Right atrium auricular region (tissue), 2 donors: ENCODE results near the gene SPATA46. TPM values are rescaled to one million over a fixed set of nuclear protein-coding genes. Genes with fewer than 3 reads are reported as not detected.

ENCODE experiments used
- DNase-seq: peaks from one replicate; pipeline ENCODE4 v3.0.0-alpha.2; 2019; ENCODE audit warnings: low spot score
- H3K27ac ChIP-seq, 2 donors: fragments of 200-600 bp; sonication (generic); 1 replicate in 1 of 2; 2 replicates in 1 of 2; pipeline ENCODE4 v1.5.1; 2016 to 2019
- H3K27me3 ChIP-seq, 2 donors: fragments of 200-600 bp; sonication (generic); one replicate each; pipeline versions ENCODE4 v1.5.1 to v1.6.0; 2017 to 2019
- H3K36me3 ChIP-seq: fragments of 200-600 bp; sonication (generic); one replicate; pipeline ENCODE4 v1.5.1; 2016
- H3K4me1 ChIP-seq, 2 donors: fragments of 200-600 bp; sonication (generic); one replicate each; pipeline versions ENCODE4 v1.5.1 to v1.6.0; 2017 to 2019
- H3K4me3 ChIP-seq, 2 donors: fragments of 200-600 bp; sonication (generic); 1 replicate in 1 of 2; 2 replicates in 1 of 2; pipeline ENCODE4 v1.5.1; 2017 to 2019; ENCODE audit warnings: mild to moderate bottlenecking in 1 of 2, moderate library complexity in 1 of 2
- H3K9me3 ChIP-seq, 2 donors: fragments of 200-600 bp; sonication (generic); one replicate each; pipeline ENCODE4 v1.5.1; 2019
- total RNA-seq, 2 donors: library from RNA; depleted of rRNA; stranded (reverse); fragments of >200 nt; gene quantifications; one replicate each; pipeline ENCODE4 v1.1.0, GENCODE V29; 2016
- TF ChIP-seq, protein P1 (sequence below), 2 donors: fragments of 200-600 bp; sonication (generic); IDR thresholded peaks; one replicate each; pipeline ENCODE4 v1.5.1; 2019; ENCODE audit warnings: antibody characterized with exemption in 2 of 2

SPATA46 gene
- total RNA-seq, 2 donors from 2014 or later = not detected

DNA sequence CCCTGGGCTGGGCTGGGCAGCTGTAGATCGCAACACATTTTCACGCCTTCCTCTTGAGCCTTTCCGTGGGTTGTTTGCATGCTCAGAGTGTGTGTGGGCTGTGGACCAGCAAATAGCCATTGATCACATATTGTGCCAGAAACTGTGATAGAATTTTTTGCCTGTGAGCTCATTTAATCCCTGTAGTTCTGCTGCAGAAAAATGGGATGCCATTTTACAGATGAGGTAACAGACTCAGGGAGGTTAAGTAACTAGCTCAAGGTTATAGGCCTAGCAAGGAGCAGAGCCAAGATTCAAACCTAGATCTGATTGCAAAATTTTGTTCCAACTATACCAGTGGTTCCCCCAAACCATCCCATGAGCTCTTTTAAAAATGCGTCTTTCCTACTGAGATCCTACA, 10.5 kb downstream of the SPATA46 start:
- Histone ChIP-seq H3K4me1 (no peaks in the 10 kb centered on the region), H3K4me3 (no peak overlapping the region), H3K27me3 (no peaks in the 10 kb centered on the region), H3K27ac (no peak overlapping the region), H3K36me3 (no peaks in the 10 kb centered on the region), H3K9me3 (no peaks in the 10 kb centered on the region)
- DNase-seq = no peak
- TF ChIP-seq, protein P1, sequence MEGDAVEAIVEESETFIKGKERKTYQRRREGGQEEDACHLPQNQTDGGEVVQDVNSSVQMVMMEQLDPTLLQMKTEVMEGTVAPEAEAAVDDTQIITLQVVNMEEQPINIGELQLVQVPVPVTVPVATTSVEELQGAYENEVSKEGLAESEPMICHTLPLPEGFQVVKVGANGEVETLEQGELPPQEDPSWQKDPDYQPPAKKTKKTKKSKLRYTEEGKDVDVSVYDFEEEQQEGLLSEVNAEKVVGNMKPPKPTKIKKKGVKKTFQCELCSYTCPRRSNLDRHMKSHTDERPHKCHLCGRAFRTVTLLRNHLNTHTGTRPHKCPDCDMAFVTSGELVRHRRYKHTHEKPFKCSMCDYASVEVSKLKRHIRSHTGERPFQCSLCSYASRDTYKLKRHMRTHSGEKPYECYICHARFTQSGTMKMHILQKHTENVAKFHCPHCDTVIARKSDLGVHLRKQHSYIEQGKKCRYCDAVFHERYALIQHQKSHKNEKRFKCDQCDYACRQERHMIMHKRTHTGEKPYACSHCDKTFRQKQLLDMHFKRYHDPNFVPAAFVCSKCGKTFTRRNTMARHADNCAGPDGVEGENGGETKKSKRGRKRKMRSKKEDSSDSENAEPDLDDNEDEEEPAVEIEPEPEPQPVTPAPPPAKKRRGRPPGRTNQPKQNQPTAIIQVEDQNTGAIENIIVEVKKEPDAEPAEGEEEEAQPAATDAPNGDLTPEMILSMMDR (IDR thresholded peaks at IDR 0.05) = no peak

DNA sequence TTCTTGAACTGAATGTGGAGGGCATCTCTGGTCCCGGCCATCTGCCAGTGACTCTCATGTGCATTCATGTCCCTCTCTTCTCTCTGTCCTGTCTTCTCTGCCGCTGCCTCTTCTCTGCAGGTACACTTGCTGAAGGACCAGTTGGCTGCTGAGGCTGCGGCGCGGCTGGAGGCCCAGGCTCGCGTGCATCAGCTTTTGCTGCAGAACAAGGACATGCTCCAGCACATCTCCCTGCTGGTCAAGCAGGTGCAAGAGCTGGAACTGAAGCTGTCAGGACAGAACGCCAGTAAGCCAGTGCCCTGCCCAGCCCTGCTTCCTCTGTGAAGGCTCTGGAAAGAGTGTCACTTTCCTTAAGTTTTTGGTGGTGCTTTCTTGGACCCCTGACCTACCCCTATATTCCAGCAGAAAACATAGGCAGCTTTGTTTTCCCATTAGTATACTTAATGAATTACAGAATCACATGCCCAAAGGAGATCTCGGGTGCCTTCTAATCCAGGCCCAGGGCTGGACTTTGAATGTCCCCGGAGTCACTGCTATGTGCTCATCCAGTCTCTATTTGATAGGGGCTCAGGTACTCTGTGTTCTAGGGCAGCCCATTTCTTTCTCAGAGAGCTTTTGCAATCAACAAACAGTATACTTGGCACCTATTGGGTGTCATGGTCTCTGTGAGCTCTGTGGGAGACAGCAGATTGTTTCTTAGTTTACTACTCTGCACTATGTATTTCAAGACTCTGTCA, 11.2 kb downstream of the SPATA46 start:
- H3K9me3 ChIP-seq = no peaks in the 10 kb centered on the region
- H3K36me3 ChIP-seq = no peaks in the 10 kb centered on the region
- H3K27ac ChIP-seq = no peak overlapping the region
- H3K27me3 ChIP-seq = no peaks in the 10 kb centered on the region
- TF ChIP-seq, protein P1 (IDR thresholded peaks at IDR 0.05) = no peak
- no peaks in the 10 kb centered on the region for H3K4me1 ChIP-seq
- H3K4me3 ChIP-seq = no peak overlapping the region
- no peak for DNase-seq

DNA sequence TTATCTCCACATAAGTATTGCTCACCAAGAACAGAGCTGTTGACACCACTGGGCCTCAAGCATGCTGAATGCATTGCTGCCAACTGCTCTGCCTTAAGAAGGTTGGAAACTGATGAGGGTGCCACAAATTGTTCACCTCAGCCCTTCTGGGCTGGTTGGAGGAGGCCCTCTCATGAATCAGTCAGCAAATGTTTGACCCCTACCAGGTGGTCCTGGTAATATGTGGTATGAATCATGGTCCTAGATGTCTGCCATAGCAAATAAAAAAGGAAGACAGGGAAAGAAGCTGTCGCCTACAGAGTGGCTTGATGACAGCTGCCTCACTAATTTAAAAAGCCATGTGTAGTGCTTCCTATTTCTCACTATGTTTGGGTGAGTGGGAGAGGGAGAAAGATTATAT, 12.2 kb downstream of the SPATA46 start:
- Histone ChIP-seq H3K4me1 (no peaks in the 10 kb centered on the region), H3K36me3 (no peaks in the 10 kb centered on the region), H3K4me3 (no peak overlapping the region), H3K9me3 (no peaks in the 10 kb centered on the region), H3K27me3 (no peaks in the 10 kb centered on the region), H3K27ac (no peak overlapping the region)
- TF ChIP-seq, protein P1 (IDR thresholded peaks at IDR 0.05) = no peak
- DNase-seq = no peak

DNA sequence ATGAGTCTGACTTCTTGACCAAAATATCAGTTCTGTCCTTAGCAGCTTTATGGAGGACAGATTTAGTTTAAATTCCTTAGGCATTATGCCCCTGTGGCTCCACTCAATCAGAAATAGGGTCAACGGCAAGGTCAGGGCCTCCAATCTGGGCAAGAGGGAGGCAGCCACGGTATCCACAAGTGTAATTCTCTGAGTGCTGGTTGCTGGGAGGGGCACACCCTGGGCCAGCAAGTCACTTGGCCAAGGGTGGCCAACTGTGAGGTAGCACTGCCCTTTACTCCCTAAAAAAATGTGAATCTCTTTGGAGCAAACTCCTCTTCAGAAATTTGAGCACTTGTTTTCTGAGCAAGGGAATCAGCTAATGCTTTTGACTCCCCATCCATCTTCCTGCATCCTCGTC, 12.8 kb downstream of the SPATA46 start:
- no peak overlapping the region for H3K4me3 ChIP-seq
- no peaks in the 10 kb centered on the region for H3K4me1 ChIP-seq
- TF ChIP-seq, protein P1 (IDR thresholded peaks at IDR 0.05) = no peak
- H3K27me3 ChIP-seq = no peaks in the 10 kb centered on the region
- H3K27ac ChIP-seq = no peak overlapping the region
- no peak for DNase-seq
- no peaks in the 10 kb centered on the region for H3K9me3 ChIP-seq
- H3K36me3 ChIP-seq = no peaks in the 10 kb centered on the region

DNA sequence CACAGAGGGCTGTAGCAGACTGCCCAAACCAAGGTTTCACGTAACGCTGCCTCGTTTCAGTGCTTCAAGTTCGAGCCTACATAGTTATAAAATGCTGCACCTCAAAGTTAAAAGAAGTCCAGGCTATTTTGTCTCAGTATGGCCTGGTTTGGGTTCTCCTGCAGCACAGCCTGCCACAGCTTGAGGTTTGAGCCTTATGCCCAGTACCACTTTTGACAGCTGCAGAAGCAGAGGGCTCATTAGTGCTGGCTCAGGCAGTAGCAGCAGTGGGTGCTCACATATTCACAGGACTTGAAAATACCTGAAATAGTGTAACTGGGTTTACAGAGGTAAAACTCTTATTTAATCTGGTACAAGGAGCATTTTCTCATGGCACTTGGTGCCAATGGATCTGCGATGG, 15.3 kb downstream of the SPATA46 start:
- Histone ChIP-seq H3K27me3 (no peaks in the 10 kb centered on the region), H3K27ac (no peak overlapping the region)
- no peak for DNase-seq

More for the DNA sequence above, 15.3 kb downstream of the SPATA46 start:
- Histone ChIP-seq H3K36me3 (no peaks in the 10 kb centered on the region), H3K4me1 (no peaks in the 10 kb centered on the region), H3K9me3 (no peaks in the 10 kb centered on the region), H3K4me3 (no peak overlapping the region)
- TF ChIP-seq, protein P1 (IDR thresholded peaks at IDR 0.05) = no peak
